ENCODE measurements around the gene ALLC. TPM values are rescaled to one million over a fixed set of nuclear protein-coding genes. Genes with fewer than 3 reads are reported as not detected.

ALLC gene
- total RNA-seq, 1 donor from 2014 or later: not detected

GRCh38 chr2:3631161-3631850, 26.7 kb upstream of the ALLC start:
- TF ChIP-seq, protein P1, sequence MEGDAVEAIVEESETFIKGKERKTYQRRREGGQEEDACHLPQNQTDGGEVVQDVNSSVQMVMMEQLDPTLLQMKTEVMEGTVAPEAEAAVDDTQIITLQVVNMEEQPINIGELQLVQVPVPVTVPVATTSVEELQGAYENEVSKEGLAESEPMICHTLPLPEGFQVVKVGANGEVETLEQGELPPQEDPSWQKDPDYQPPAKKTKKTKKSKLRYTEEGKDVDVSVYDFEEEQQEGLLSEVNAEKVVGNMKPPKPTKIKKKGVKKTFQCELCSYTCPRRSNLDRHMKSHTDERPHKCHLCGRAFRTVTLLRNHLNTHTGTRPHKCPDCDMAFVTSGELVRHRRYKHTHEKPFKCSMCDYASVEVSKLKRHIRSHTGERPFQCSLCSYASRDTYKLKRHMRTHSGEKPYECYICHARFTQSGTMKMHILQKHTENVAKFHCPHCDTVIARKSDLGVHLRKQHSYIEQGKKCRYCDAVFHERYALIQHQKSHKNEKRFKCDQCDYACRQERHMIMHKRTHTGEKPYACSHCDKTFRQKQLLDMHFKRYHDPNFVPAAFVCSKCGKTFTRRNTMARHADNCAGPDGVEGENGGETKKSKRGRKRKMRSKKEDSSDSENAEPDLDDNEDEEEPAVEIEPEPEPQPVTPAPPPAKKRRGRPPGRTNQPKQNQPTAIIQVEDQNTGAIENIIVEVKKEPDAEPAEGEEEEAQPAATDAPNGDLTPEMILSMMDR (IDR thresholded peaks at IDR 0.05; ENCODE audit: partially characterized antibody, unreplicated experiment): no peak
- H3K27ac Mint-ChIP-seq (ENCODE audit: unreplicated experiment): no peak overlapping the region
- peaks cover 3% of the 10 kb centered on the region for H3K27me3 Mint-ChIP-seq (ENCODE audit: unreplicated experiment)
- no peaks in the 10 kb centered on the region for H3K4me1 Mint-ChIP-seq (ENCODE audit: low read depth, unreplicated experiment)
- no peaks in the 10 kb centered on the region for H3K9me3 Mint-ChIP-seq (ENCODE audit: unreplicated experiment)
- no peak for DNase-seq
- no peak overlapping the region for H3K4me3 Mint-ChIP-seq (ENCODE audit: unreplicated experiment)
- no peaks in the 10 kb centered on the region for H3K36me3 Mint-ChIP-seq (ENCODE audit: unreplicated experiment)

DNA sequence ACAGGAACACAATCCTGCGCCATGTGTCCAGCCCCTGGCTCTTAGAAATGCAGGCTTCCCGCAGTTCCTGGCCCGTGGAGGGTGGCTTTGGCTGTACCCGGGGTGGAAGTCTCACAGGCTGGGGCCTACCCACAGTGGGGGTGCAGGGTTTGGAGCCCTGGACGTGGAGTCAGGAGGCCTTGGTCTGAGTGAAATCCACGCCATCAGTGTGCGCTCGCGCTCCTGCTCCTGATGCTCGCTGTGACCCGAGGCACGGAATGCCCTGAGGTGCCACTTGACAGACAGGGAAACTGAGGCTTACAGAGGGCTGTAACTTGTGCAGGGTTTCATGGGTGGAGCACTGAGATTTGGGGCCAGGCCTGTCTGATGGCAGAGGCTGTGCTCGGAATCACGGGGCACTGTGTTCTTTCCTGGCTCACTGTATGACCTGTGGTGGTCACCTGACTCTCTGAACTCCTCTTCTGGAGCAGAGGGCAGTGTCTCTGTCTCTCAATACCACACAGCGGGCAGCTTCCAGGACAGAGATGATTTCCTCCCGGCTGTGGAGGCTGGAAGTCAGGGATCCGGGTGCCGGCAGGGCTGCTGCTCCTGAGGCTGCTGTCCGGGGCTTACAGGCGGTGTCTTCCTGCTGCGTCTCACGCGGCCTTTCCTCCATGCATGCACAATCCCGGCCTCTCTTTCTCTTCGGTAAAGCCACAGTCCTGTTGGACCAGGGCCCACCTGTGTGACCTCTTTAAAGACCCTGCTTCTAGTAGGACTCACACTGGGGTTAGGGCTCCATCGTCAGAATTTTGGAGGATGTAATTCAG, 25.9 kb upstream of the ALLC start:
- Mint-ChIP-seq H3K36me3 (ENCODE audit: unreplicated experiment) (no peaks in the 10 kb centered on the region), H3K9me3 (ENCODE audit: unreplicated experiment) (no peaks in the 10 kb centered on the region), H3K27ac (ENCODE audit: unreplicated experiment) (no peak overlapping the region), H3K4me1 (ENCODE audit: low read depth, unreplicated experiment) (no peaks in the 10 kb centered on the region), H3K27me3 (ENCODE audit: unreplicated experiment) (peaks cover 7% of the 10 kb centered on the region), H3K4me3 (ENCODE audit: unreplicated experiment) (no peak overlapping the region)
- DNase-seq: no peak
- TF ChIP-seq, protein P1 (IDR thresholded peaks at IDR 0.05; ENCODE audit: partially characterized antibody, unreplicated experiment): no peak

DNA sequence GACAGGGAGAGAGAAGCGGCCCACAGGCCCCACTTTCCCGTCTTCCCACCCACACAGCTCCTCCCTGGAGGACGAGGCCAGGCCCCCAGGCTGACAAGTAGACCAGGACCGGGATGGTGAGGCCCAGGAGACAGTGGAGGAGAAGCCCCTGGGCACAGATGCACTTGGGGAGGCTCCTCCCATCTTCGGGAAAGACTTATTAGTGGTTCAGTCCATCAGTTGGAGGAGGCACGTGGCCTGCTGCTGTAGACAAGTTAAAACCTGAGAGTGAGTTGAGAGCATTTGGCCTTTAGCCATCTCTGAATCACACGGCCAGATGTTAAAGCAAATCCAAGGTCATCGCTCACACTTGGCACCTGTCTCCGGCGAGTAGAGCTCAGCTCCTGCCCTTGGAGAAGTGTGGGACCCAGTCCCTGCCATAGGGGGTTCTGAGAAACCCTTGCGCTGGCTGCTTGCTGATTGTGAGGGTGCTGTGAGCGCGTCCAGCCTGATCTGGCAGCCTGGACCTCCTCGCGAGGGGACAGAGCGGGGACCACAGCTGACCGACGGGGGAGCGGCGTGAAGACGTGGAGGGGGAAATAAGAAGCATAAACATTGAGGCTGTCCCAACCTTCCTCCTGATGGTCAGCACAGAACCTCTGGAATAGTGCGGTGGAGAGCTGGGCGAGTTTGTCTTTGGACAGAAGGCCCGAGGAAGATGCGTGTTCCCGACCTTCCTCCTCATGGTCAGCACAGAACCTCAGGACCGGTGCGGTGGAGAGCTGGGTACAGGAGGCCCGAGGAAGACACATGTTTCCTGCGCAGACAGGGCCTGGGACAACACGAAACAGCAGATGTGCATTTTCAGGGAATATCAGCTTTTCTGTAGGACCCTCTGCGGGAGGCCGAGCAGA, 24.7 kb upstream of the ALLC start:
- H3K27ac Mint-ChIP-seq (ENCODE audit: unreplicated experiment): no peak overlapping the region
- DNase-seq: no peak
- no peaks in the 10 kb centered on the region for H3K9me3 Mint-ChIP-seq (ENCODE audit: unreplicated experiment)

DNA sequence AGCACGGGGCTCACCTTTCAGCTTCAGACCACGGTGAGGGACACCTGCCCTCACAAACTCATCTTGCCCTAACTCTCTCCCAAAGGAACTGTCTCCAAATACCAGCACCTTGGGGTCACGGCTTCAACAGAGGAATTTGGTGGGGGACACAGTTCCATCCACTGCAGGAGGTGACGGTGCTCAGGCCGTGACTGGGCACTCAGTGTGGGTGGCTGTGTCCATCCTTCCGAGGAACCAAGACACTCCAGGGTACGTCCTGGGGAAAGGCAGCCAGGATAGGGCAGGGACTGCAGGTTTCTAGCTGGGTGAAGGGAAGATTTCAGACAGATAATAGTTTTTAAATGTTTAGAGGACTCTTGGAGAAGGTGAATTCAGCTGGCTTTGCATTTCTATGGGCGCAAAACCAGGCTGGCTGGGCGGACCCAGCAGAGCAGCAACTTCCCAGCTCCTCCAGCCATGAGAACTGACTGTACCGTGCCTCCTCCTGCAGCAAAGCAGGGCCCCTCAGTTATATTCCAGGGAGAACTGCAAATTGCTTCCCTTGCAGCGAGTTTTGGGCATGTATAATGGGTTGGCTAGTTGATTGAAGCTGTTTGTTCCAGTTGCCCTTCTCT, 23.9 kb upstream of the ALLC start:
- H3K4me1 Mint-ChIP-seq (ENCODE audit: low read depth, unreplicated experiment): no peaks in the 10 kb centered on the region
- H3K27me3 Mint-ChIP-seq (ENCODE audit: unreplicated experiment): peaks cover 10% of the 10 kb centered on the region
- no peak for DNase-seq
- H3K36me3 Mint-ChIP-seq (ENCODE audit: unreplicated experiment): no peaks in the 10 kb centered on the region
- no peaks in the 10 kb centered on the region for H3K9me3 Mint-ChIP-seq (ENCODE audit: unreplicated experiment)
- H3K27ac Mint-ChIP-seq (ENCODE audit: unreplicated experiment): no peak overlapping the region
- no peak overlapping the region for H3K4me3 Mint-ChIP-seq (ENCODE audit: unreplicated experiment)
- TF ChIP-seq, protein P1 (IDR thresholded peaks at IDR 0.05; ENCODE audit: partially characterized antibody, unreplicated experiment): no peak

More for the DNA sequence above, 24.7 kb upstream of the ALLC start:
- no peaks in the 10 kb centered on the region for H3K4me1 Mint-ChIP-seq (ENCODE audit: low read depth, unreplicated experiment)
- no peaks in the 10 kb centered on the region for H3K36me3 Mint-ChIP-seq (ENCODE audit: unreplicated experiment)
- TF ChIP-seq, protein P1 (IDR thresholded peaks at IDR 0.05; ENCODE audit: partially characterized antibody, unreplicated experiment): no peak
- H3K27me3 Mint-ChIP-seq (ENCODE audit: unreplicated experiment): peaks cover 7% of the 10 kb centered on the region
- no peak overlapping the region for H3K4me3 Mint-ChIP-seq (ENCODE audit: unreplicated experiment)
